Colonic mucosa (tissue), 4 donors: ENCODE measurements around the gene SPAAR. TPM values are rescaled to one million over a fixed set of nuclear protein-coding genes. Genes with fewer than 3 reads are reported as not detected.

ENCODE experiments used
- DNase-seq: peaks from one replicate; pipeline ENCODE4 v3.0.0-alpha.2; 2020
- H3K27ac ChIP-seq: fragments of 200-600 bp; one replicate; pipeline ENCODE4 v1.8.0; 2021
- H3K27me3 ChIP-seq: fragments of 200-600 bp; one replicate; pipeline ENCODE4 v1.8.0; 2021
- H3K36me3 ChIP-seq: fragments of 200-600 bp; one replicate; pipeline ENCODE4 v1.8.0; 2021
- H3K4me1 ChIP-seq: fragments of 200-600 bp; one replicate; pipeline ENCODE4 v1.8.0; 2021; ENCODE audit warnings: mild to moderate bottlenecking
- H3K4me3 ChIP-seq: fragments of 200-600 bp; one replicate; pipeline ENCODE4 v1.8.0; 2021
- H3K9ac ChIP-seq, 2 donors: one replicate each; pipeline ENCODE4 v1.7.0; 2013; ENCODE audit warnings: control low read depth in 2 of 2, low read depth in 2 of 2, low read length in 2 of 2
- H3K9me3 ChIP-seq: fragments of 200-600 bp; one replicate; pipeline ENCODE4 v1.8.0; 2021
- CTCF ChIP-seq: fragments of 200-600 bp; IDR thresholded peaks from one replicate; pipeline ENCODE4 v1.8.0; 2022; ENCODE audit warnings: antibody characterized with exemption, mild to moderate bottlenecking
- intact Hi-C: fragments of 100-400 bp; cut with DNase I; formaldehyde crosslinking; loops from one replicate; pipeline ENCODE4 v1.14.1; 2022
- total RNA-seq, 2 donors: library from RNA; stranded (reverse); fragmentation: NEBNext Ultra II Directional in 1 of 2; extraction: Animal tissue kit (Norgen Biotek cat#: 25700) in 1 of 2; gene quantifications; one replicate each; pipeline ENCODE4 v1.2.1, GENCODE V29; 2021
- donor health status: healthy.
- donor health status: DM: no; HTN: no; CAD: no.
- donor health status: DM: no; HTN: no; CAD: no.

The SPAAR gene
- total RNA-seq, 2 donors from 2014 or later: 1.1 to 2.6 TPM

- H3K4me3 ChIP-seq: no peak overlapping the region
- H3K9me3 ChIP-seq: no peaks in the 10 kb centered on the region
- intact Hi-C loops: loop anchor here (2.0 kb wide), 1 partner anchor 66 kb away; no protein-coding TSS in a partner anchor
- DNase-seq: no peak
- no peak overlapping the region for H3K9ac ChIP-seq
- TF ChIP-seq CTCF: no peak
- no peaks in the 10 kb centered on the region for H3K27me3 ChIP-seq
- no peaks in the 10 kb centered on the region for H3K4me1 ChIP-seq
- H3K36me3 ChIP-seq: no peaks in the 10 kb centered on the region
- no peak overlapping the region for H3K27ac ChIP-seq
These were observed 47.4 kb downstream of the SPAAR start for GRCh38 chr9:35956651-35957050.

GRCh38 chr9:35958104-35958837, 49.0 kb downstream of the SPAAR start, which contains the start of gene OR2S2:
Gene OR2S2, minus strand, starts transcription at chr9:35958154. Its CDS starts 56 bp downstream, at chr9:35958098.
- no peak for TF ChIP-seq CTCF
- H3K27ac ChIP-seq: no peak within 1 kb of the TSS
- no peak within 1 kb of the TSS for H3K4me3 ChIP-seq
- H3K36me3 ChIP-seq: no peaks in the 10 kb centered on the region
- H3K9me3 ChIP-seq: no peaks in the 10 kb centered on the region
- intact Hi-C loops: no loop called here
- no peak within 1 kb of the TSS for H3K9ac ChIP-seq
- H3K4me1 ChIP-seq: no peaks in the 10 kb centered on the region
- no peak for DNase-seq
- H3K27me3 ChIP-seq: no peaks in the 10 kb centered on the region

- Histone ChIP-seq H3K4me3 (no peak overlapping the region), H3K27ac (peak overlapping the region; percentile 59), H3K9ac (peak overlapping the region in 1 of 2 donors; percentile 60), H3K4me1 (no peaks in the 10 kb centered on the region), H3K36me3 (no peaks in the 10 kb centered on the region), H3K9me3 (no peaks in the 10 kb centered on the region), H3K27me3 (no peaks in the 10 kb centered on the region)
- intact Hi-C loops: no loop called here
- TF ChIP-seq CTCF: no peak
- DNase-seq: peak; percentile 75
These were observed 50.9 kb downstream of the SPAAR start for GRCh38 chr9:35960039-35960655.

Other genes starting within 250 kb of the SPAAR start
- gene ARHGEF39, start 244.3 kb upstream of the SPAAR start, total RNA-seq: 10 to 100 TPM in 1 of 2 donors, 1 to 10 TPM in 1; 7.3 to 34.0 TPM
- 1 to 10 TPM; 1.8 to 5.9 TPM for gene CA9, start 235.6 kb upstream of the SPAAR start, total RNA-seq
- 100 to 1,000 TPM in 1 of 2 donors, 10 to 100 TPM in 1; 29.8 to 321 TPM for gene TPM2, start 219.6 kb upstream of the SPAAR start, total RNA-seq
- gene TLN1, start 177.3 kb upstream of the SPAAR start, total RNA-seq: 100 to 1,000 TPM; 177 to 196 TPM
- gene CREB3, start 176.8 kb upstream of the SPAAR start, total RNA-seq: 10 to 100 TPM; 47.9 to 50.8 TPM
- 100 to 1,000 TPM; 127 to 157 TPM for gene GBA2, start 160.3 kb upstream of the SPAAR start, total RNA-seq
- 10 to 100 TPM; 52.0 to 53.9 TPM for gene RGP1, start 160.2 kb upstream of the SPAAR start, total RNA-seq
- 1 to 10 TPM in 1 of 2 donors, not detected in 1; 2.1 TPM for gene MSMP, start 155.2 kb upstream of the SPAAR start, total RNA-seq
- 1 to 10 TPM; 7.0 to 9.7 TPM for gene NPR2, start 117.9 kb upstream of the SPAAR start, total RNA-seq
- under 1 TPM; 0.58 to 0.82 TPM for gene SPAG8, start 97.2 kb upstream of the SPAAR start, total RNA-seq
- 10 to 100 TPM; 49.5 to 64.5 TPM for gene HINT2, start 94.4 kb upstream of the SPAAR start, total RNA-seq
- gene FAM221B, start 80.8 kb upstream of the SPAAR start, total RNA-seq: under 1 TPM in 1 of 2 donors, not detected in 1; 0.05 TPM
- 10 to 100 TPM; 15.1 to 17.6 TPM for gene TMEM8B, start 80.3 kb upstream of the SPAAR start, total RNA-seq
- not detected for gene OR13J1, start 39.1 kb upstream of the SPAAR start, total RNA-seq
- gene HRCT1, start 3.3 kb upstream of the SPAAR start, total RNA-seq: 10 to 100 TPM; 43.1 to 65.0 TPM
- gene OR2S2, start 48.7 kb downstream of the SPAAR start, total RNA-seq: not detected
- gene RECK, start 127.4 kb downstream of the SPAAR start, total RNA-seq: 1 to 10 TPM; 1.6 to 4.5 TPM
- 10 to 100 TPM; 33.1 to 44.9 TPM for gene GLIPR2, start 227.2 kb downstream of the SPAAR start, total RNA-seq